ENCODE measurements around the gene KLF7. TPM values are rescaled to one million over a fixed set of nuclear protein-coding genes. Genes with fewer than 3 reads are reported as not detected.

Gene KLF7
- polyA plus RNA-seq, 3 donors: 9.4 to 40.7 (median 10.3) TPM

GRCh38 chr2:207067473-207067872 is 98.3 kb downstream of the KLF7 start:
- Histone ChIP-seq H3K4me3 (replicated peaks in 1 of 3; ENCODE audit: low read depth in 2 of 3, low read length in 3 of 3) (no peak overlapping the region), H4K20me1 (ENCODE audit: insufficient read depth, low read length) (no peaks in the 10 kb centered on the region), H3K9ac (ENCODE audit: insufficient read depth, low read length, poor library complexity, severe bottlenecking) (no peak overlapping the region), H3K9me3 (replicated peaks in 1 of 2; ENCODE audit: control insufficient read depth in 1 of 2, insufficient read depth in 1 of 2, low read length in 2 of 2) (no peaks in the 10 kb centered on the region), H3K79me2 (ENCODE audit: insufficient read depth, low read length) (no peaks in the 10 kb centered on the region), H3K27me3 (ENCODE audit: control insufficient read depth in 2 of 2, insufficient read depth in 2 of 2, low read length in 2 of 2) (no peaks in the 10 kb centered on the region), H3K4me2 (replicated peaks; ENCODE audit: extremely low read depth, low read length, poor library complexity, severe bottlenecking) (no peak overlapping the region), H3K36me3 (replicated peaks in 1 of 2; ENCODE audit: control insufficient read depth in 1 of 2, insufficient read depth in 2 of 2, low read length in 2 of 2) (no peaks in the 10 kb centered on the region), H2AFZ (ENCODE audit: insufficient read depth, low read depth, low read length, poor library complexity, severe bottlenecking) (no peak overlapping the region), H3K27ac (ENCODE audit: low read depth in 1 of 2, low read length in 2 of 2) (no peak overlapping the region), H3K4me1 (ENCODE audit: control insufficient read depth in 1 of 2, insufficient read depth in 2 of 2, low read length in 2 of 2) (peaks cover 3 to 6% of the 10 kb centered on the region in 2 donors)
- H3K9me3 Mint-ChIP-seq: peaks cover 0 to 1% (median 0%) of the 10 kb centered on the region in 7 donors
- no peak for TF ChIP-seq CTCF (IDR thresholded peaks at IDR 0.05)
- H3K36me3 Mint-ChIP-seq: no peaks in the 10 kb centered on the region
- peaks cover 12% of the 10 kb centered on the region for H3K4me1 Mint-ChIP-seq
- DNase-seq: no peak
- intact Hi-C loops (cut with micrococcal nuclease): no loop called here
- H3K27ac Mint-ChIP-seq: no peak overlapping the region
- H3K4me3 Mint-ChIP-seq: no peak overlapping the region
- WGBS (ENCODE audit: insufficient coverage): 6% methylated on average over 3 of the region's 5 CpGs
- peaks cover 0 to 7% (median 0%) of the 10 kb centered on the region in 3 donors for H3K27me3 Mint-ChIP-seq (ENCODE audit: low read depth in 3 of 3)

GRCh38 chr2:207066791-207067460 is 98.8 kb downstream of the KLF7 start:
- Histone ChIP-seq H3K4me2 (replicated peaks; ENCODE audit: extremely low read depth, low read length, poor library complexity, severe bottlenecking) (no peak overlapping the region), H3K27me3 (ENCODE audit: control insufficient read depth in 2 of 2, insufficient read depth in 2 of 2, low read length in 2 of 2) (no peaks in the 10 kb centered on the region), H3K79me2 (ENCODE audit: insufficient read depth, low read length) (no peaks in the 10 kb centered on the region), H4K20me1 (ENCODE audit: insufficient read depth, low read length) (no peaks in the 10 kb centered on the region), H3K36me3 (replicated peaks in 1 of 2; ENCODE audit: control insufficient read depth in 1 of 2, insufficient read depth in 2 of 2, low read length in 2 of 2) (no peaks in the 10 kb centered on the region), H3K27ac (ENCODE audit: low read depth in 1 of 2, low read length in 2 of 2) (no peak overlapping the region), H3K9ac (ENCODE audit: insufficient read depth, low read length, poor library complexity, severe bottlenecking) (no peak overlapping the region), H2AFZ (ENCODE audit: insufficient read depth, low read depth, low read length, poor library complexity, severe bottlenecking) (no peak overlapping the region), H3K9me3 (replicated peaks in 1 of 2; ENCODE audit: control insufficient read depth in 1 of 2, insufficient read depth in 1 of 2, low read length in 2 of 2) (no peaks in the 10 kb centered on the region), H3K4me3 (replicated peaks in 1 of 3; ENCODE audit: low read depth in 2 of 3, low read length in 3 of 3) (no peak overlapping the region), H3K4me1 (ENCODE audit: control insufficient read depth in 1 of 2, insufficient read depth in 2 of 2, low read length in 2 of 2) (peaks cover 0 to 3% of the 10 kb centered on the region in 2 donors)
- Mint-ChIP-seq H3K27me3 (ENCODE audit: low read depth in 3 of 3) (peaks cover 0 to 7% (median 0%) of the 10 kb centered on the region in 3 donors), H3K9me3 (peaks cover 0 to 1% (median 0%) of the 10 kb centered on the region in 7 donors), H3K27ac (no peak overlapping the region), H3K36me3 (no peaks in the 10 kb centered on the region), H3K4me1 (peaks cover 9% of the 10 kb centered on the region), H3K4me3 (no peak overlapping the region)
- DNase-seq: no peak
- no peak for TF ChIP-seq CTCF (IDR thresholded peaks at IDR 0.05)
- intact Hi-C loops (cut with micrococcal nuclease): no loop called here
- 0% methylated on average over 1 of the region's 3 CpGs for WGBS (ENCODE audit: insufficient coverage)

Data from CD14-positive monocyte (primary cell).